ENCODE results near the gene MYO18B. TPM values are rescaled to one million over a fixed set of nuclear protein-coding genes. Genes with fewer than 3 reads are reported as not detected.

MYO18B gene
- total RNA-seq, 1 experiment from 2014 or later: 0.05 TPM

- DNase-seq (ENCODE audit: low read depth, low spot score) (no peak), ATAC-seq (no peak)
- CTCF ChIA-PET: no interaction called here
- Histone ChIP-seq H3K79me2 (ENCODE audit: insufficient read depth, low read length) (no peaks in the 10 kb centered on the region), H3K9me2 (ENCODE audit: insufficient read depth) (no peaks in the 10 kb centered on the region), H3K9ac (ENCODE audit: low read length) (no peak overlapping the region), H3K4me1 (ENCODE audit: control insufficient read depth in 1 of 2, insufficient read depth in 2 of 2, low read length in 2 of 2) (no peaks in the 10 kb centered on the region), H3K9me3 (ENCODE audit: control insufficient read depth in 1 of 2, insufficient read depth in 1 of 2, low read depth in 1 of 2, low read length in 2 of 2) (no peaks in the 10 kb centered on the region), H3K4me2 (ENCODE audit: low read length) (no peak overlapping the region), H3K27ac (ENCODE audit: low read depth, low read length) (no peak overlapping the region), H3K36me3 (ENCODE audit: control insufficient read depth in 1 of 2, insufficient read depth in 2 of 2, low read length in 2 of 2) (no peaks in the 10 kb centered on the region), H2AFZ (ENCODE audit: low read depth, low read length, poor library complexity, severe bottlenecking) (no peak overlapping the region), H3K27me3 (ENCODE audit: insufficient read depth, low read length) (peaks cover 9% of the 10 kb centered on the region), H3K4me3 (replicated peaks in 1 of 2; ENCODE audit: low read depth in 1 of 2, low read length in 2 of 2) (no peak overlapping the region), H4K20me1 (ENCODE audit: insufficient read depth) (no peaks in the 10 kb centered on the region)
- TF ChIP-seq ZNF274 (IDR thresholded peaks at IDR 0.05; ENCODE audit: low read depth, low read length) (no peak), CBX3 (IDR thresholded peaks at IDR 0.05; ENCODE audit: low read depth) (no peak), FOSL1 (IDR thresholded peaks at IDR 0.05; ENCODE audit: low read depth) (no peak)
- POLR2A ChIA-PET: no interaction called here
- RAD21 ChIA-PET (ENCODE audit: low non-redundant PET in 1 of 2, low total read pairs in 2 of 2, uncharacterized antibody in 2 of 2, unreplicated experiment in 2 of 2): no interaction called here
- no TSS peak for BruUV-seq (replicated peaks)
- intact Hi-C loops (cut with micrococcal nuclease): no loop called here
Measured at GRCh38 chr22:26025626-26026025, 283.6 kb downstream of the MYO18B start.

GRCh38 chr22:26027341-26027740 lies 285.4 kb downstream of the MYO18B start:
- ATAC-seq: no peak
- no TSS peak for BruUV-seq (replicated peaks)
- CTCF ChIA-PET: no interaction called here

More at GRCh38 chr22:26027341-26027740, 285.4 kb downstream of the MYO18B start:
- H3K27me3 ChIP-seq (ENCODE audit: insufficient read depth, low read length): peaks cover 16% of the 10 kb centered on the region
- H3K27ac ChIP-seq (ENCODE audit: low read depth, low read length): no peak overlapping the region
- H2AFZ ChIP-seq (ENCODE audit: low read depth, low read length, poor library complexity, severe bottlenecking): no peak overlapping the region
- intact Hi-C loops (cut with micrococcal nuclease): no loop called here
- no peaks in the 10 kb centered on the region for H3K4me1 ChIP-seq (ENCODE audit: control insufficient read depth in 1 of 2, insufficient read depth in 2 of 2, low read length in 2 of 2)
- no peaks in the 10 kb centered on the region for H3K79me2 ChIP-seq (ENCODE audit: insufficient read depth, low read length)
- H3K9ac ChIP-seq (ENCODE audit: low read length): no peak overlapping the region
- no peaks in the 10 kb centered on the region for H3K9me3 ChIP-seq (ENCODE audit: control insufficient read depth in 1 of 2, insufficient read depth in 1 of 2, low read depth in 1 of 2, low read length in 2 of 2)
- RAD21 ChIA-PET (ENCODE audit: low non-redundant PET in 1 of 2, low total read pairs in 2 of 2, uncharacterized antibody in 2 of 2, unreplicated experiment in 2 of 2): no interaction called here
- DNase-seq (ENCODE audit: low read depth, low spot score): no peak
- no peak overlapping the region for H3K4me3 ChIP-seq (replicated peaks in 1 of 2; ENCODE audit: low read depth in 1 of 2, low read length in 2 of 2)
- no peaks in the 10 kb centered on the region for H3K9me2 ChIP-seq (ENCODE audit: insufficient read depth)
- H3K36me3 ChIP-seq (ENCODE audit: control insufficient read depth in 1 of 2, insufficient read depth in 2 of 2, low read length in 2 of 2): no peaks in the 10 kb centered on the region
- H4K20me1 ChIP-seq (ENCODE audit: insufficient read depth): no peaks in the 10 kb centered on the region
- POLR2A ChIA-PET: no interaction called here
- H3K4me2 ChIP-seq (ENCODE audit: low read length): no peak overlapping the region
- TF ChIP-seq CBX3 (IDR thresholded peaks at IDR 0.05; ENCODE audit: low read depth) (no peak), POLR2A (IDR thresholded peaks at IDR 0.05; ENCODE audit: borderline replicate concordance, extremely low read depth, insufficient read depth, insufficient read length) (no peak), ATF3 (IDR thresholded peaks at IDR 0.05) (no peak), ZFX (IDR thresholded peaks at IDR 0.05) (no peak), EZH2 (IDR thresholded peaks at IDR 0.05) (no peak), ELF1 (IDR thresholded peaks at IDR 0.05; ENCODE audit: borderline replicate concordance, low read depth) (no peak), EGR1 (IDR thresholded peaks at IDR 0.05; ENCODE audit: low read depth) (no peak), FOSL1 (IDR thresholded peaks at IDR 0.05; ENCODE audit: low read depth) (no peak)
